GM19468 (cell line): ENCODE measurements around the gene CXorf65.

Source experiments
- ATAC-seq: cut with Tn5 transposase; IDR thresholded peaks from one replicate; pipeline ENCODE4 v1.9.1; 2021; ENCODE audit warnings: mild to moderate bottlenecking, moderate library complexity, moderate number of reproducible peaks; ENCODE audit not compliant: unreplicated experiment; ENCODE audit errors: extremely low read depth

CXorf65 gene

GRCh38 chrX:71106427-71106826 lies at the start of gene CXorf65:
Gene CXorf65 (minus strand): TSS chrX:71106740. CDS start chrX:71106556, 184 bp downstream.
- no peak for ATAC-seq

GRCh38 chrX:71154641-71155040 lies 48.1 kb upstream of the CXorf65 start:
- no peak for ATAC-seq

GRCh38 chrX:71154196-71154595 lies 47.7 kb upstream of the CXorf65 start:
- no peak for ATAC-seq

- ATAC-seq = no peak
These were observed 44.8 kb upstream of the CXorf65 start for GRCh38 chrX:71151366-71151765.

GRCh38 chrX:71148278-71148663 lies 41.7 kb upstream of the CXorf65 start:
- ATAC-seq = no peak

- ATAC-seq = no peak
These were observed 41.1 kb upstream of the CXorf65 start for GRCh38 chrX:71147496-71148277.

- no peak for ATAC-seq
These were observed 38.1 kb upstream of the CXorf65 start, which contains the start of gene NLGN3 for GRCh38 chrX:71144651-71145050. Gene NLGN3 (plus strand): TSS chrX:71144841. CDS start chrX:71147750, 2,909 bp downstream.

GRCh38 chrX:71143508-71143907 lies 37.0 kb upstream of the CXorf65 start:
- ATAC-seq = no peak

- no peak for ATAC-seq
These were observed 33.9 kb upstream of the CXorf65 start for GRCh38 chrX:71140440-71140839.

GRCh38 chrX:71131510-71131909 lies 25.0 kb upstream of the CXorf65 start:
- ATAC-seq = no peak

GRCh38 chrX:71128915-71129765 lies 22.6 kb upstream of the CXorf65 start:
- ATAC-seq = no peak

GRCh38 chrX:71128166-71128833 lies 21.8 kb upstream of the CXorf65 start:
- no peak for ATAC-seq

GRCh38 chrX:71118985-71119535 lies 12.5 kb upstream of the CXorf65 start:
- no peak for ATAC-seq

- ATAC-seq = no peak
These were observed 11.8 kb upstream of the CXorf65 start, which contains the start of gene MED12 for GRCh38 chrX:71118032-71118984. Gene MED12 (plus strand): TSS chrX:71118596. CDS start chrX:71118755, 159 bp downstream.

- no peak for ATAC-seq
These were observed 10.8 kb upstream of the CXorf65 start for GRCh38 chrX:71117358-71117757.

- no peak for ATAC-seq
These were observed 5.4 kb upstream of the CXorf65 start for GRCh38 chrX:71111921-71112431.

GRCh38 chrX:71111141-71111843 lies 4.8 kb upstream of the CXorf65 start, which contains the start of gene IL2RG:
Gene IL2RG (minus strand): TSS chrX:71111577. CDS start chrX:71111539, 38 bp downstream.
- ATAC-seq = peak; percentile 61

GRCh38 chrX:71109051-71109450 lies 2.5 kb upstream of the CXorf65 start:
- ATAC-seq = no peak
